ENCODE data around the gene PRRT1. TPM values are rescaled to one million over a fixed set of nuclear protein-coding genes. Genes with fewer than 3 reads are reported as not detected.

Gene PRRT1
- total and polyA plus RNA-seq, 8 donors, result 0.80 to 1.9 (median 1.3) TPM

- Histone ChIP-seq H3K36me3 (peaks cover 0 to 53% of the 10 kb centered on the region in 2 donors), H3K27ac (no peak overlapping the region), H3K4me3 (no peak overlapping the region), H3K4me1 (peaks cover 10 to 25% of the 10 kb centered on the region in 2 donors), H3K27me3 (no peaks in the 10 kb centered on the region), H3K9me3 (no peaks in the 10 kb centered on the region)
- intact Hi-C loops (cut with DNase I), result no loop called here
- TF ChIP-seq CTCF (IDR thresholded peaks at IDR 0.05), result no peak
- no peak for DNase-seq
- no peak for ATAC-seq
These were observed 18.6 kb upstream of the PRRT1 start for GRCh38 chr6:32170294-32170693.

GRCh38 chr6:32168807-32169591 is 17.3 kb upstream of the PRRT1 start:
- no peak for TF ChIP-seq CTCF (IDR thresholded peaks at IDR 0.05)
- no peak for ATAC-seq
- no peaks in the 10 kb centered on the region for H3K27me3 ChIP-seq
- intact Hi-C loops (cut with DNase I), result no loop called here
- peaks cover 0 to 53% of the 10 kb centered on the region in 2 donors for H3K36me3 ChIP-seq
- H3K4me1 ChIP-seq, result peaks cover 0 to 13% of the 10 kb centered on the region in 2 donors
- H3K27ac ChIP-seq, result no peak overlapping the region
- DNase-seq, result peak in 1 of 4 donors; percentile 45
- H3K4me3 ChIP-seq, result no peak overlapping the region
- H3K9me3 ChIP-seq, result no peaks in the 10 kb centered on the region

- peak overlapping the region in 1 of 2 donors; percentile 28 for H3K27ac ChIP-seq
- DNase-seq, result peak in 1 of 4 donors; percentile 18
- TF ChIP-seq CTCF (IDR thresholded peaks at IDR 0.05), result no peak
- no peak overlapping the region for H3K4me3 ChIP-seq
- peaks cover 0 to 6% of the 10 kb centered on the region in 2 donors for H3K4me1 ChIP-seq
- intact Hi-C loops (cut with DNase I), result no loop called here
- no peaks in the 10 kb centered on the region for H3K9me3 ChIP-seq
- ATAC-seq, result no peak
- H3K36me3 ChIP-seq, result peaks cover 0 to 53% of the 10 kb centered on the region in 2 donors
- peaks cover 0 to 6% of the 10 kb centered on the region in 2 donors for H3K27me3 ChIP-seq
These were observed 16.6 kb upstream of the PRRT1 start for GRCh38 chr6:32168350-32168749.

GRCh38 chr6:32167761-32168262 is 16.1 kb upstream of the PRRT1 start:
- Histone ChIP-seq H3K36me3 (peaks cover 0 to 53% of the 10 kb centered on the region in 2 donors), H3K9me3 (no peaks in the 10 kb centered on the region), H3K27me3 (peaks cover 0 to 9% of the 10 kb centered on the region in 2 donors), H3K4me3 (no peak overlapping the region), H3K4me1 (peaks cover 0 to under 1% of the 10 kb centered on the region in 2 donors), H3K27ac (peak overlapping the region in 1 of 2 donors; percentile 28)
- intact Hi-C loops (cut with DNase I), result no loop called here
- ATAC-seq (no peak), DNase-seq (peak in 1 of 4 donors; percentile 17)
- no peak for TF ChIP-seq CTCF (IDR thresholded peaks at IDR 0.05)

GRCh38 chr6:32167154-32167760 is 15.5 kb upstream of the PRRT1 start:
- Histone ChIP-seq H3K27me3 (peaks cover 0 to 9% of the 10 kb centered on the region in 2 donors), H3K9me3 (no peaks in the 10 kb centered on the region), H3K4me1 (no peaks in the 10 kb centered on the region), H3K36me3 (peaks cover 0 to 53% of the 10 kb centered on the region in 2 donors), H3K27ac (peak overlapping the region in 1 of 2 donors; percentile 28), H3K4me3 (no peak overlapping the region)
- ATAC-seq (no peak), DNase-seq (peak in 1 of 4 donors; percentile 66)
- intact Hi-C loops (cut with DNase I), result no loop called here
- TF ChIP-seq CTCF (IDR thresholded peaks at IDR 0.05), result no peak

Data from left lung (tissue), 10 donors.